NB4 (cell line): Measurements from ENCODE around the gene ANKRD13C.

Experiments used
- POLR2A ChIP-seq: IDR thresholded peaks from 2 replicates; pipeline ENCODE4 v1.6.1; 2011; ENCODE audit warnings: mild to moderate bottlenecking; ENCODE audit not compliant: insufficient read length; ENCODE audit errors: extremely low read depth
- TF ChIP-seq, protein P1 (sequence below): IDR thresholded peaks from one replicate; pipeline ENCODE4 v1.5.1; 2012; ENCODE audit warnings: low read depth, low read length

DNA sequence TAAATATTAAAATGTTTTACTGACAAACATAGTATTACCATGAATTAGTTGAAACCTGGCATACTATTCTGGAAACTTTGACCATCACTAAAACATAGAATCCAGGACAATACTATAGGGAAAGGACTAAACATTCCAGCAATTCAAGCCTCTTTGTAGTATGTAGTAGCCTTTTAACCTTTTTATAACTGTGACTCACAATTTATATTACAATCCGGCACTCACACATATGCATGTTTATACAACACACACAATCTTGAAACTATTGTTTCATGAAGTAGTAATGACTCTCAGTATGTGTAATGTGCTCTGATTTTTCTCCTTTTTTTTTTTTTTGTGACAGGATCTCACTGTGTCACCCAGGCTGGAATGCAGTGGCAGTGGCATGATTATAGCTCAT is 64.3 kb downstream of the ANKRD13C start:
- TF ChIP-seq, protein P1, sequence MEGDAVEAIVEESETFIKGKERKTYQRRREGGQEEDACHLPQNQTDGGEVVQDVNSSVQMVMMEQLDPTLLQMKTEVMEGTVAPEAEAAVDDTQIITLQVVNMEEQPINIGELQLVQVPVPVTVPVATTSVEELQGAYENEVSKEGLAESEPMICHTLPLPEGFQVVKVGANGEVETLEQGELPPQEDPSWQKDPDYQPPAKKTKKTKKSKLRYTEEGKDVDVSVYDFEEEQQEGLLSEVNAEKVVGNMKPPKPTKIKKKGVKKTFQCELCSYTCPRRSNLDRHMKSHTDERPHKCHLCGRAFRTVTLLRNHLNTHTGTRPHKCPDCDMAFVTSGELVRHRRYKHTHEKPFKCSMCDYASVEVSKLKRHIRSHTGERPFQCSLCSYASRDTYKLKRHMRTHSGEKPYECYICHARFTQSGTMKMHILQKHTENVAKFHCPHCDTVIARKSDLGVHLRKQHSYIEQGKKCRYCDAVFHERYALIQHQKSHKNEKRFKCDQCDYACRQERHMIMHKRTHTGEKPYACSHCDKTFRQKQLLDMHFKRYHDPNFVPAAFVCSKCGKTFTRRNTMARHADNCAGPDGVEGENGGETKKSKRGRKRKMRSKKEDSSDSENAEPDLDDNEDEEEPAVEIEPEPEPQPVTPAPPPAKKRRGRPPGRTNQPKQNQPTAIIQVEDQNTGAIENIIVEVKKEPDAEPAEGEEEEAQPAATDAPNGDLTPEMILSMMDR = no peak
- TF ChIP-seq POLR2A = no peak
